GM19452 (cell line): Measurements from ENCODE around the gene COX5B.
"Not testable (repeated sequence)": the region's sequence is repeated elsewhere in the genome, so short reads cannot be mapped to it uniquely, and the experiment has no call there.

Experiments
- ATAC-seq: cut with Tn5 transposase; IDR thresholded peaks from one replicate; pipeline ENCODE4 v1.9.1; 2021; ENCODE audit not compliant: unreplicated experiment

The COX5B gene, protein sequence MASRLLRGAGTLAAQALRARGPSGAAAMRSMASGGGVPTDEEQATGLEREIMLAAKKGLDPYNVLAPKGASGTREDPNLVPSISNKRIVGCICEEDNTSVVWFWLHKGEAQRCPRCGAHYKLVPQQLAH

DNA sequence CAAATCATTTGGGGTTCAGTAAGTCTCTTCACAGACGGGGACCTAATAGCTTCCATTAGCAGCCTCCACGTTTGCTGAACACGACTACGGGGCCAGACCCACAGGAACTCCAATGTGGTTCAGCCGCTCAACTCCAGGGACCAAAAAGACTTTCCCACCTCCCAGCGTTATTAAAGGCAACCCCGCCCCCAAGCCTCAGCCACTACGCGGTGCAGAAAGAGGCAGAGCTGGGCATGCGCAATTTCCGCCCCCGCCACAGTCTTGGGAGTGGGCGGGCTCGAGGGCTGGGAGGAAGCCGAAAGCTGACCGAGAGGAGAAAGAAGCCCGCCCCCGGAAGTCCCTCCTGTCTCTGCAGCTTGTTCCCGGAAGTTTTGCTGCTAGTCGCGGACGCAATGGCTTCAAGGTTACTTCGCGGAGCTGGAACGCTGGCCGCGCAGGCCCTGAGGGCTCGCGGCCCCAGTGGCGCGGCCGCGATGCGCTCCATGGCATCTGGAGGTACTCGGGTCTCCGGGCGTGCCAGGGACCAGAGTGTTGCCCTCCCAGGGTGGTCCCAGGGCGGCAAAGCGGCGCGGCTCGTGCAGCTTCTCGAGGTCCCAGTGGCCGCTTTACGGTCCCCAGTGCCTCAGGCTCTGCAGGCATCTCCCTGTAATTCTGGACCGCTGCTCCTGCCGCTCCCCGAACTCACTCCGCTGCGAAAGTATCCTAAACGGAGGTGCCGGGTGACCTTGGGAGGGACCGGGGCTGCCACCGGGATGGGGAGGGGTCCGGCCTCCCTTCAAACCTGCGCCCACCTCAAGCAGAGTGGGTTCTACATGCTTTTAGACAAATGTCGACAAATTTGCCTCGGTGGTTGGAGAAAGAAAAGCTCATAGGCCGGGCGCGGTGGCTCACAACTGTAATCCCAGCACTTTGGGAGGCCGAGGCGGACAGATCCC, at the start of gene COX5B:
Gene COX5B (plus strand): TSS at position 368 of the 935 bp plus-strand sequence. CDS start 25 bp downstream, at position 393.
- ATAC-seq: peak; percentile 88

DNA sequence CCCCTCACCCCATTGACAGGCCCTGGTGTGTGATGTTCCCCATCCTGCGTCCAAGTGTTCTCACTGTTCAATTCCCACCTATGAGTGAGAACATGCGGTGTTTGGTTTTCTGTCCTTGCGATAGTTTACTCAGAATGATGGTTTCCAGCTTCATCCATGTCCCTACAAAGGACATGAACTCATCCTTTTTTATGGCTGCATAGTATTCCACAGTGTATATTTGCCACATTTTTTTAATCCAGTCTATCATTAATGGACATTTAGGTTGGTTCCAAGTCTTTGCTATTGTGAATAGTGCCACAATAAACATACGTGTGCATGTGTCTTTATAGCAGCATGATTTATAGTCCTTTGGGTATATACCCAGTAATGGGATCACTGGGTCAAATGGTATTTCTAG, 49.7 kb upstream of the COX5B start:
- ATAC-seq: not testable (repeated sequence)

DNA sequence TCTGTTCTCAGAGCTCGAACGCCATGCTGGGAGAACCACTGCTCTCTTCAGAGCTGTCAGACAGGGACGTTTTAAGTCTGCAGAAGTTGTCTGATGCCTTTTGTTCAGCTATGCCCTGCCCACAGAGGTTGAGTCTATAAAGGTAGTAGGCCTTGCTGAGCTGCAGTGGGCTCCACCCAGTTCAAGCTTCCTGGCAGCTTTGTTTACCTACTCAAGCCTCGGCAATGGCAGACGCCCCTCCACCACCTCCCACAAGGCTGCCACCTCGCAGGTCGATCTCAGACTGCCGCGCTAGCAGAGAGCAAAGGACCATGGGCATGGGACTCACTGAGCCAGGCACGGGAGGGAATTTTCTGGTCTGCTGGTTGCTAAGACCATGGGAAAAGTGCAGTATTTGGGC, 44.3 kb upstream of the COX5B start:
- not testable (repeated sequence) for ATAC-seq

DNA sequence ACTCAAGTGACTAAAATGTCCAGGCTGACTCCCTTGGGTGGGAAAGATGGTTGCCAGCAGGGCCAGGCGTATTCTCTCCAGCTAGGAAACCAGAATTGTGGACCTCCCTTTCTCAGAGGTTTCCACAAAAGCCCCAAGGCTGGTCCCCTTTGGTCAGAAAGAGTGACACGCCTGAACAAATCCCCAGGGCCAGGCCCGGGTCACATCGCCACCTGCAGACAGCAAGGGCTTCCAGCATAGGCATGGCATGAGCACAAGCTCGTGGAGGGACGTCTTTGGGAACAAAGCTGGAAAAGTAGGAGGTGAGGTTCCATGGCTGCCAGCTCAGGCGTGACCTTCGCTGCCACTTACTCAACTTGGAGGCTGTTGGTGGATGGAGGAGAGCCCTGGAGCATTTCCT, 40.8 kb upstream of the COX5B start:
- ATAC-seq: not testable (repeated sequence)

DNA sequence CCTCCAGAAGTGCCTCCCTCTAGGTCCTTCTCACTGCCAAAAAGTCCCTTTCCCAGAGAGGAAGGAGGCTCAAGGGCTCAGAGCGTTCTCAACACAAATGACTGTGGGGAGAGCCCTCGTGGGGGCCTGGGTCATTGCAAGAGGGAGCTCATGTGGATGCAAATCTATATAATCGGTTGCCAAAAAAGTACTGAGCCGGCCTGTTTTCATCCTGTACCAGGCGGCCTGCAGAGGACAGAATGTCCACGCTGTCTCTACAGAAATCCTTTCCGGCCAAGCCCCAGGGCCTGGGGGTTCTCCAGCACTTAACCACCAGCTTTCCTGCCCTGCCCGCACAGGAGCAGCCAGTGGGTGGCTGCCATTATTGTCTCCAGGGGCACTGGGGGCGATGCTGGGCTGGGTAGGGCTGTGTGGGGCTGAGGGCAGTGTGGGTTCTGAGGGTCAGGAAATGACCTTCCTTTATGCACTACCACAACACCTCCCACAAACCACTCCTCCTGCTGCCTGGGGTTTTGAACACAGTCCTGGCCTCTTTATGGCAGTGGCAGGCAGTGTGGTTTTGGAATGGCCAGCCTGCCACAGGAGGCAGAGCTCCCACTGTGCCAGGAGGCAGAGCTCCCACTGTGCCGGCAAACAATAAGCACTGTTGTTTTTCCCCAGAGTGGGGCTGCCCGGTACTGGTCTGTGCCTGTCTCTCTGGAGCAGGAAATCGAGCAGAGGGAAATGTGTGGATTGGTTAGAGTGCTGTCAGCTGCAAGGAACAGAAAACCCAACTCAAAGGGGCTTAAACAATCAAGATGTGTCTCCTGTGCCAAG, 40.1 kb upstream of the COX5B start:
- ATAC-seq: not testable (repeated sequence)

DNA sequence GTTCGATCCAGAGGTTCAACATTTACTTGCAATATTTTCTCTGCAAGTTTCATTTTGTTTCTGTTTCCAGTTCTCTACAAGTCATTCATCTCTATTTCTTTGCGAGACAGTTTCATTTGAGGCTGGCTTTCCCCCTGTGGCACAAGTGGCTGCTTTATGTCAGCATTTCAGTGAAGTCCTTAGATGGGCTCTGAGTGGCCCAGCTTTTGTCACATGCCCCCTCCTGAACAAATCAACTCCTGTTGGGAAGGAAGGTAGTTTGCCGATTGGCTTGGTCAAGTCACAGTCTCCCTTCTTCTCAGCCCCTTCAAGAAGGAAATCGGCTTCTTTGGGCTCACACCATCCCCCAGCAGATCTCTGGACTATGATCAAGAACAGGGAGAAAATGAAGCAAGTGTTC, 37.1 kb upstream of the COX5B start:
- not testable (repeated sequence) for ATAC-seq

DNA sequence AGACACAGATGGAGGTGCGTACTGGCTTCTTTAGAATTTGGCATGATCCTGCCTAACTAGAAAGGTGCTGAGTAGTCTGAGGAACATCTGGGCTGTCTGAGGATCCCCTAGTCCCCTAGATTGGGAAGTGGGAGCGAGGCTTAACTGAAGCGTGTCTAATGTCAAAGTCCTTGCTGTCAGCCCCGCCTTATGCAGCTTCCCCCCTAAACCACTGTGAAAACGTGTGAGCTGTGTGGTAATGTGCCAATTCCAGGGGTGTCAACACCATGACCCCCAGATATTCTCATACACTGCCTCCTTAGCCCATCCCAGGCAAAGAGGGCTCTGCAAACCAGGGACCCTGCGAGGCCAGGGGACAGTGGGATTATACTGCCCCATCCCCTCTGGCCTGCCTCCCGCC, 34.0 kb upstream of the COX5B start:
- ATAC-seq: not testable (repeated sequence)

DNA sequence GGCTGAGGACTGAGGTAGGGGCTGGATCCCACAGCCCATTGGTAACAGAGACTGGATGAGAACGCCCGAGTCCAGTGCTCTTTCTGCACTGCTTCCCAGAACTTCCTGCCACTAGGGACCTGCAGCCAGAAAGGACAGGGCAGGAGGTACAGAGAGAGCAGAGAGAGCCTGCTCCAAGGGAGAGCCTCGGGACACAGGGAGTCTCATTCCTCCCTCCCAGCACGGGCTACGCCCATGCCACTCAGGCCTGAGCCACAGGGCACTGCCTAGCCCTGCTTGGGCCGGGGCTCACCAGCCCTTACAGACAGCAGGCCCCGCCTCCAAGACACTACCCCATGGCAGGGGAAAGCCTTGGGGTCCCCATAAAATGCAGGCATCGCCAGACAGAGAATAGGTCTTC, 30.1 kb upstream of the COX5B start:
- ATAC-seq: not testable (repeated sequence)

DNA sequence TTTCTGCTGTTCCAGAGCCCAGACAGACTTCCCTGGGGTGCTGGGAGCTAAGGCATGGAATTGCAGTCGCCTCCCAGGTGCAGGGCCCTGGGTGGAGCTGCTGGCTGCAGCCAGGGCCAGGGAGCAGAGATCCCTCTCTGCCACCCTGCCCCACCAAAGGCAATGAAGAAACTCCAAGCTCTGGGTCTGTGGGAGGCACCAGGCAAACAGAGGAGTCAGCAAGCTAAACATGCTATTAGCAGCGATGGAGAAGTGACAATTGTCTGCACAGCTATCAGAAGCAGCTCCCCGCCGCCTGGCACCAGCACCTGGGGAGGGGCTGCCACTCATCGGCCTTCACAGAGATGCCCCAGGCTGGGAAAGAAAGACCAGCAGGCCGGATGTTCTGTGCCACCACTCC, 28.0 kb upstream of the COX5B start:
- no peak for ATAC-seq

DNA sequence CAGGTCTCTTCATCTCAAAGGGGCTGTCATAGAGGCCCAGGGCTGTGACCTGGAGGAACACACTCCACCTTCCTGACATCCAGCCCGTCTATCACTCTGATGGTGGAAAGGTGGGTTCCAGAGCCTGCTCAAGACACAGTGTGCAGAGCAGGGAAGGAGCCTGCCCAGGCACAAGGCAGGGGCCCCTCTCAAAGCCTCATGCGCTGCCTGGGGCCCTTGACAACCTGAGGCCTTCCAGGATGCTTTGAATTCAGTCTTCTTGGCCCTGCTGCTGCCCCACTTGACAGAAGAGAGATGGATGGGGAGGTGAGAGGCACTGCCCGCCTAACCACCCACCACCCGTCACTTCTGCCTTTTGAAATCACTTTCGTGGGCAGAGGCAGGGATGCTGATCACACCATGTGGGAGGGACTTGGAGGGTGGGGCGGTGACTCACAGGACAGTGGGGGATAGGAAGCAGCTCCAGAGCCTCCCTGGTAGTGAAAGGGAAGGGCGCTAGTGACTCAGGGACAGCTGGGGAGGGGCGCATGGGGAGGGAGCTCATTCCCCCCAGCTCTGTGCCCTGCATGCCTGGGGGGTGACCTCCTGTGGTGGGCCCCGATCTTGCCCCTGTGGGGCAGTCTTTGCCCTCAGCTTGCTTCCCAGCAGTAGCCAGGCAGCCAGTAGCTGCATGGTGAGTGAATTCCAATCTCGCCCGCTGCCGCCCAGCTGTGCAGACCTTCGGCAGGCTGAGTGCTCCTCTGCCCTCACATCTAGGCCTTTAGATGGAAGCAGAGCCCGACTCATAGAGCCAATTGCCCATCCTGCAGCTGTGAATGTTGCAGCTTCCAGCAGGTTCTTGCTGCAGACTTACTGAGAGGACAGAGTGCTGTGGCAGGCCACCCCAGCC, 26.7 kb upstream of the COX5B start:
- ATAC-seq: not testable (repeated sequence)

DNA sequence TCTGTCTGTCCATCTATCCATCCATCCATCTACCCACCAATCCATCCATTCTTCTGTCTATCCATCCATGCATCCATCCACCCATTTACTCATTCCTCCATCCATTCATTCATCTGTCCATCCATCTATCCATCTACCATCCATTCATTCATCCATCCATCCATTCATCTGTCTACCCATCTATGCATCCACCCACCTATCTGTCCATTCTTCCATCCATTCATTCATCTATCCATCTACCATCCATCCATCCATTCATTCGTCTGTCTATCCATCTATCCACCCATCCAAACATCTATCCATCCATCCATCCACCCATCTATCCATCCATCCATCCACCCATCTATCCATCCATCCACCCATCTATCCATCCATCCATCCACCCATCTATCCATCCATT, 25.4 kb upstream of the COX5B start:
- ATAC-seq: not testable (repeated sequence)

DNA sequence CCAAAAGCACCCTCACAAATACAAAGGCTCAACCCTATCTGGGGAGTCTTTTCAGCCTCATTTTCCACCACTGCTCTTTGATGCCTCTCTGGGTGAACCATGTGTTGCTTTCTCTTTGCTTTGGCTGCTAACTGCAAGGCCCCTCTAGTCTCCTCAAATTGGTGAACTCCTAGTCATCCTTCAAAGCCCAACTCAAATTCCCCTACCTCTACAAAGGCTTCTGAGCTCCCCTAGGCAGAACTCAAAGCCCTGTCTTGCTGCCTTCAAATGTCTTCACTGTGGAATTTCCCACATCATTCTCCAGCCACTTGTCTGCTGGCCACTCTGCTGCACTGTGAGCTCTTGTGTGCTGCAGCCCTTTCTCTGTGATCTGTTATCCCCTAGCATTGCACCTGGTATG, 22.9 kb upstream of the COX5B start:
- ATAC-seq: not testable (repeated sequence)

DNA sequence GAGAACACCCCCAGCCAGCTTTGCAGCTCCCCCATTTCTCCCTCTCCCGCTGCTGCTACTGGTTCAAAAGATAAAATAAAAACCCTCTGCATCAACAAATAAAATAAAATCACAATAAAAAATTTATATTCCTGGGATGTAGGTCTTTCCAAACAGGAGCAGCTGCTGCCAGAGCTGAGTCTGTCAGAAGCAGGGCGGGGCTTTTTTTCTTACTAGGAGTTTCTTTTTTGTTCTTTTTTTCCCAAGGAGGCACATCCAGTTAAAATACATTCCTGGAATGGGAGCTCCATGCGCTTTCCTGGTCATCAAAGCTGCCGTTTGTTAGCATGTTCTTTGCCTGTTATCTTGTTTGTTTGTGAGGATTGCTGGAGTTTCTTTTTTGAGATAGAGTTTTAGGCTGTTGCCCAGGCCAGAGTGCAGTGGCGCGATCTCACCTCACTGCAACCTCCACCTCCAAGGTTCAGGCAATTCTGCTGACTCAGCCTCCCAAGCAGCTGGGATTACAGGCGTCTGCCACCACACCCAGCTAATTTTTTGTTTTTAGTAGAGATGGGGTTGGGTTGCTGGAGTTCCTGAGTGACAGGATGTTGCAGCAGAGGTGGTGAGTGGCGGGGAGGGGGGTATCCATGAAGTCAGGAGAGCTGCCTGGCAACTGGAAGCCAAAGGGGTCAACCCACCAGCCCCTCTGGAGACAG, 20.4 kb upstream of the COX5B start:
- not testable (repeated sequence) for ATAC-seq

DNA sequence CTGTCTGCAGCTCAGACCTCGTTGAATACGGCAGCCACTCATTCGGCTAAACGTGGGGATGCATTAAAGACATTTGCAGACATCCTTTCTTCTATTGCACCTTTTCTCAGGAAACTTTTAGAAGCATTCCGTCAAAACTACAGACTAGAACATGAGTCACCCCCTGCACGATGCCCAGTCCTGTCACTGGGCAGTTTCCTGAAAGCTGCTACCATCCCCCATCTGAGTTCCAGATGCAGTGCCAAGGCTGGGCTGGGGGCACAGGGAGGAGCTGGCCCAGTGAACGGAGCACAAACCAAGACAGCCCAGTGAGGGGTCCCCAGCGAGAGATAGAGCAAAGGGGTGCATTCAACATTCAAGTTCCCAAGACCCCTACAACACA, 19.8 kb upstream of the COX5B start:
- ATAC-seq: not testable (repeated sequence)

DNA sequence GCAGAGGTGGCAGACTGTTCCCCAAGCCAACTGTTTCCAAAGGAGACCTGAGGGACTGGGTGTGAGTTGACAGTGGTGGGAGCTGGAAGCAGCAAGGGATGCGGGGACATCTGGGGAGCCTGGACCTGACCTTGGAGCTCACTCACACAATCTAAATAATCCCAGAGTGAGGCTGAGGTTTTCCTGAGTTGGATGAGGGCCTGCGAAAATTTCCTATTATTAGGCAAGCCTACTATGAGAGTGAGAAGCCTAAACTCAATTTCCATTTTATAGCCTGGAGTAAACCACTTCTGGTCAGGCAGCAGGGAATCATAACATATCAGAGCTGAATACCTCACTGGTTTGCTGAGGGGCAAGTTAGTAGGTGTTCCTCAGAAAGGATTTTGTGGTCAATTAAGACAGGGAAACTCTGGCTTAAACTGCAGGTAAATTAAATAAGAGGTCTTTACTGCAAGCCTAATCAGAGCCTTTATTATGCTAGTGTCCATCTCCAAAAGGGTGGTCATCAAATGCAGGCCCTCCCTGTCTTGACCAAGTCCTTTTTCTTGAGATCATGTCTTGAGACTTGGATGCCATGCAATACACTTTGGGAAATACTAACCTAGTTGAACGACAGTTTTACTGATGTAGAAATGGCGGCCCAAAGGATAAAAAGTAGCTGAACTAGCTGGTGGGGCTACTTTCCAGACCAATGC, 1.7 kb upstream of the COX5B start:
- ATAC-seq: no peak

DNA sequence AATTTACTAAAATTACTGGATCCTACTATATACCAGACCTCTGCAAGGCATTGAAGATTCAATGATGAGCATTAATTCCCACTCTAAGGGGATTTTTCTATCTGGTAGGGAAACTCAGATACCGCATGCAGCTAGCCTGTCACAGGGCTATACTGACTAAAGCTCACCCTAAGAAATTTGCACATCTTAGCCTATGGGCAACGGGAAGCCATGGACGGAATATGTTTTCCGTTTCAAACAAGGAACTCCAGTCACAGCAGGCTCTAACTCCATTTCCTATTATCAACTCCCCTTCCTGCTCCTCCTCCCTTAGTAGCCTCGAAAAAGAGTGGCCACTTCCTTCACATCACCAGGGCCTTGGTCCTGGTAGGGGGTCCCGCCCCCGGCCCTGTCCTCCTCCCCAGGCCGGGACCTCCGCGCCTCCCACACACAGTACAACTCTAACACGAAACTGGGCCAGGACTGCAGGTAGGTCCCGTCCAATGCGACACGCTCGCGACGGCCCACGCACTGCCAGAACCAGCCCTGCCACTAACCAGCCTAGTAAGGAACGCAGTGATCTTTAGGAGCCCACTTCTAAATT, 659 bp upstream of the COX5B start:
- no peak for ATAC-seq

DNA sequence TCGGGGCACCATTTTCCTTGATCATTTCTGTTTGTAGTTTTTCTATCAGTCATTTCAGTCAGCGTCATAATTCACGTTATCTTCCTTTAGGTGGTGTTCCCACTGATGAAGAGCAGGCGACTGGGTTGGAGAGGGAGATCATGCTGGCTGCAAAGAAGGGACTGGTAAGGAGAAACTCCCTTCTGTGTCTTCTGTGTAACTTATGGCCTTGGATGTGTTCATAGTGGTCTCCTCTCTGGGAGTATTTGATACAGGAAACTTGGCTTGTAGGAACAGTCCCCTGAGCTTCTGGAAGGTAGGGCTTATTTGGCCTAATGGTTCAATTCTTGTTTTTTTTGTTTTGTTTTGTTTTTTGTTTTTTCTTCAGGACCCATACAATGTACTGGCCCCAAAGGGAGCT, 1.1 kb downstream of the COX5B start:
- no peak for ATAC-seq

DNA sequence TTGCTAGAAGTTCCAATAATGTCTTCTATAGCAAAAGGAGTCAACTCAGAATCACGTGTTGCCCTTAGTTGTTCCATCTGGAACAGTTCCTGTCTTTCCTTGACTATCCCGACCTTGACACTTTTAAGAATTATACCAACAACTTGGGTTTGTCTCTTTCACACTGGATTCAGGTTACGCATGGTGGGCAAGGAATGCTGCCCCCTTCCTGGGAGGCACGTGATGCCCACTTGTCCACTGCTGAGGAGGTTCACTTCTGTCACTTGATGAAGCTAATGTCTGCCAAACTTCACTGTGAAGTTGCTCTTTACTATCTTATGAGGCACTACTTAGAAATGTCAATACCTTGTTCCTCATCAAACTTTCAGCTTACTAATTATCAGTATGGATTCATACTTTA, 5.3 kb downstream of the COX5B start:
- no peak for ATAC-seq

DNA sequence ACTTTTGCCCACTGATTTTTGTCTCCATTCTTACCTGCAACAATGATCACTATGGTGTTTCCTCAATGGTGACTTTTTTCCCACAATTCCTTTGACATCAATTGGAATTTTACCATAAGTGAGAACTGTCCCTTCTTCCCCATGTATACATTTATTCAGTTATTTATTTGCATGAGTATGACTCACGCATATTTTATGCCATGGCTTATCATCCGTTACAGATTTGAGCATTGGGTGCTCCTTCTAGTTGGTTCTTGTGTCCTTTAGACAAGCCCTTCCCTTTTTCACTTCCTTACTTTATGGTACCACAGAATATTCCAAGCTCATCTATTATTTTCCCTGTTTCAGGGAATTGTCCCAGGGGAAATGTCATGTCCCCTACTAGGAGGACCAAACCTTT, 7.6 kb downstream of the COX5B start:
- no peak for ATAC-seq
